ENCODE data around the gene THADA. TPM values are rescaled to one million over a fixed set of nuclear protein-coding genes. Genes with fewer than 3 reads are reported as not detected.
A peak's percentile ranks its signal among the peaks of the same experiment; 100 is the strongest.

THADA gene
- total and polyA plus RNA-seq, 10 donors, result 14.2 to 51.3 (median 40.0) TPM

- no peaks in the 10 kb centered on the region for H3K9me3 ChIP-seq
- peak in 3 of 11 experiments; percentile 2 to 41 (median 6) for TF ChIP-seq CTCF (IDR thresholded peaks at IDR 0.05 in 8 of 11, conservative IDR thresholded peaks at IDR 0.05 in 3 of 11)
- TF ChIP-seq POLR2A (IDR thresholded peaks at IDR 0.05), result peak in 2 of 3 donors; percentile 29 to 67
- TF ChIP-seq POLR2AphosphoS5 (IDR thresholded peaks at IDR 0.05), result peak; percentile 65 to 87 (median 83)
- peak overlapping the region in 7 of 8 donors; percentile 26 to 99 (median 92) for H3K4me3 ChIP-seq
- peak overlapping the region; percentile 93 to 100 (median 99) for H3K27ac ChIP-seq
- intact Hi-C loops (cut with DNase I; ENCODE audit: low total_unique reads), result no loop called here
- peaks cover 0 to 28% (median 14%) of the 10 kb centered on the region in 6 donors for H3K36me3 ChIP-seq
- WGBS, 5 donors, result 3 to 7% (median 5%) methylated on average over 7 to 8 of the region's 8 CpGs
- H3K27me3 ChIP-seq (replicated peaks in 1 of 7), result no peaks in the 10 kb centered on the region
- DNase-seq, result peak; percentile 95
- peaks cover 30 to 96% (median 70%) of the 10 kb centered on the region in 6 donors for H3K4me1 ChIP-seq
Observed at GRCh38 chr2:43218702-43219382, 377.0 kb downstream of the THADA start.

- 26 to 33% (median 30%) methylated on average over 13 of the region's 13 CpGs for WGBS, 5 donors
- H3K27me3 ChIP-seq (replicated peaks in 1 of 7), result no peaks in the 10 kb centered on the region
- no peaks in the 10 kb centered on the region for H3K9me3 ChIP-seq
- H3K36me3 ChIP-seq, result peaks cover 0 to 22% (median 10%) of the 10 kb centered on the region in 6 donors
- H3K27ac ChIP-seq, result peak overlapping the region; percentile 93 to 100 (median 99)
- H3K4me3 ChIP-seq, result peak overlapping the region in 6 of 8 donors; percentile 4 to 95 (median 86)
- no peak for DNase-seq
- intact Hi-C loops (cut with DNase I; ENCODE audit: low total_unique reads), result no loop called here
- TF ChIP-seq POLR2AphosphoS5 (IDR thresholded peaks at IDR 0.05) (no peak), CTCF (IDR thresholded peaks at IDR 0.05 in 8 of 11, conservative IDR thresholded peaks at IDR 0.05 in 3 of 11) (peak in 2 of 11 experiments; percentile 8 to 31)
- H3K4me1 ChIP-seq, result peaks cover 30 to 98% (median 72%) of the 10 kb centered on the region in 6 donors
Observed at GRCh38 chr2:43218155-43218701, 377.6 kb downstream of the THADA start.

- Histone ChIP-seq H3K4me3 (peak overlapping the region in 2 of 8 donors; percentile 4 to 95), H3K9me3 (no peaks in the 10 kb centered on the region), H3K27me3 (replicated peaks in 1 of 7) (no peaks in the 10 kb centered on the region), H3K27ac (peak overlapping the region; percentile 93 to 100 (median 99)), H3K4me1 (peaks cover 30 to 98% (median 72%) of the 10 kb centered on the region in 6 donors), H3K36me3 (peaks cover 0 to 14% (median 3%) of the 10 kb centered on the region in 6 donors)
- intact Hi-C loops (cut with DNase I; ENCODE audit: low total_unique reads), result no loop called here
- 43 to 69% (median 48%) methylated on average over 5 to 11 of the region's 11 CpGs for WGBS, 5 donors
- DNase-seq, result peak; percentile 82
- TF ChIP-seq POLR2A (IDR thresholded peaks at IDR 0.05) (no peak), POLR2AphosphoS5 (IDR thresholded peaks at IDR 0.05) (peak in 2 of 3 donors; percentile 47 to 63)
Observed at GRCh38 chr2:43217228-43218154, 378.3 kb downstream of the THADA start.

- peak; percentile 62 for DNase-seq
- H3K27ac ChIP-seq, result peak overlapping the region in 2 of 8 donors; percentile 31 to 99
Observed at GRCh38 chr2:43216629-43217028, 379.2 kb downstream of the THADA start.

More at GRCh38 chr2:43216629-43217028, 379.2 kb downstream of the THADA start:
- Histone ChIP-seq H3K4me1 (peaks cover 30 to 98% (median 69%) of the 10 kb centered on the region in 6 donors), H3K9me3 (no peaks in the 10 kb centered on the region), H3K4me3 (no peak overlapping the region), H3K36me3 (peaks cover 0 to 6% (median 0%) of the 10 kb centered on the region in 6 donors), H3K27me3 (replicated peaks in 1 of 7) (no peaks in the 10 kb centered on the region)
- WGBS, 5 donors, result 87 to 95% (median 93%) methylated on average over 8 of the region's 8 CpGs
- TF ChIP-seq CTCF (IDR thresholded peaks at IDR 0.05 in 8 of 11, conservative IDR thresholded peaks at IDR 0.05 in 3 of 11) (no peak), POLR2A (IDR thresholded peaks at IDR 0.05) (no peak), POLR2AphosphoS5 (IDR thresholded peaks at IDR 0.05) (no peak)
- intact Hi-C loops (cut with DNase I; ENCODE audit: low total_unique reads), result no loop called here
